H54 (cell line): ENCODE data around the gene USHBP1.
"Not testable (repeated sequence)": the region's sequence is repeated elsewhere in the genome, so short reads cannot be mapped to it uniquely, and the experiment has no call there.

Experiments used
- DNase-seq: peaks from one replicate; pipeline ENCODE4 v3.0.0; 2011; ENCODE audit warnings: low spot score, mixed read lengths; ENCODE audit not compliant: insufficient read length
- FAIRE-seq: peaks from 3 replicates; lab custom pipeline; 2011; peaks lifted over from hg19 to GRCh38; lab: Jason Lieb, UNC
- POLR2A ChIP-seq: IDR thresholded peaks from 2 replicates; pipeline ENCODE4 v1.6.1; 2011; ENCODE audit warnings: low read depth, mild to moderate bottlenecking, low read length

Gene USHBP1

GRCh38 chr19:17303167-17303939, 38.8 kb upstream of the USHBP1 start, which contains the start of gene ABHD8:
Gene ABHD8 (minus strand): TSS chr19:17303425. CDS start chr19:17301616, 1,809 bp downstream.
- FAIRE-seq (peak; percentile 86), DNase-seq (peak; percentile 92)
- TF ChIP-seq POLR2A = 0 out of 2 replicates have a peak, but pooled peaks have one; percentile 47

DNA sequence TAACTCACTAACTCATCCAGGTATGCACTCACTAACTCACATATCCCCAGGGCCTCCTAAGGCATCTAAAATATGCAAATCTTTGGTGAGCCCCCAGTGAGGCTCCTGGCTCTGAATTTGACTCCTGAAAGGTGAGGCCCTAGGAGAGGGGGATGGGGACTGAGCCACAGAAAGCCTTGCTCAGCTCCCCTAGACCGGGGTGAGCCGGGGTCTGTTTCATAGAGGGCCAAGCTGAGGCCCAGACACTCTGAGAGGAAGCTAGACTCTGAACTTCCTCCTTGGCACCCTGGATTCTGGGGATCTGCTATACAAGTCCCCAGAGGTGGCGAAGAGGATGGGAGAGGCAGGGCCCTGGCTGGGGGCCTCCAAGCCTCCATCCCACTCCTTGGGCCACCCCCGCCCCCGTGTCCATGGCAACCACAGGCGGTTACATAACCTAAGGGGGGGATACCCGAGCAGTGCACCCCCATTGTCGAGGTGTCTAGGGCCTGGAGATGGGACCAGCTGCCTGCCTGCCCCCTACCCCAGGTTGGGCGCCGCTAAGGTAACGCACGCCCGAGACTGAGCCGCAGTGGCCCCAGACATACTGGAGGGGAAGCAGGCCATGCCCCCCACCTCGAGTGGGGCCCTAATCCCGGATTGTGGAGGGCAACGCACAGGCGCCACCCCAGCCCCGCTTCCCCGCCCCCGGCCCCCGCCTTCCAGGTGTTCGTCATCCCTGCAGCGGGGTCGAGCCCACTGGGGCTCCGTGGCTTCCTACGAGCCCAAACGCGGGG, 38.0 kb upstream of the USHBP1 start:
- no peak for DNase-seq
- FAIRE-seq = no peak
- no peak for TF ChIP-seq POLR2A

DNA sequence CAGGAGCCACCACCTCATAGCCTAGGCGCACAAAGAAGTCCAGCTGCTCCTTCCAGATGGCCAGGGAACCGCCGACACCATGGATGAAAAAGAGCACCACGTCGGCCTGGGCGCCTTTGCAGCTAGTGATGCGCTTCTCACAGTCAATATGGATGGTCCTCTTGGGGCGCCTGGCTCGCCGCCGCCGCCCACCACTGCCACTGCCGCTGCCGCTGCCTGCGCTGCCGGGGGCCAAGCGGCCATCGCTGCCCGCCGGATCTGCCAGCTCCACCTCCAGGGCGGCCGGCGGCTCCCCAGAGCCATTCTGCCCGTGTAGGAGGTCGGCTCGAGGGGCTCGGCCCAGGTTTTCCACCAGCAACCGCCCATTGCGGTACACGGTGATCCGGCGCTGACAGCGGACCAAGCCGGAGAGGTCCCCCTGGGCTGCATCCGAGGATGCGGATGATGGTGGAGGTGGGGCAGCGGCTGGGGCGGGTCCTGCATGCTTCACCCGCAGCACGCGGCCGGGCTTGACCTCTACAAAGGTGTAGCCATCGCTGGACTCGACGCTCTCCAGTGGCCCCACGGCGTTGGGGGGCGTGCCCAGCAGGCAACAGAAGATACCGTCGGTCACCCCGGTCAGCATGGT, 36.6 kb upstream of the USHBP1 start:
- no peak for TF ChIP-seq POLR2A
- no peak for FAIRE-seq
- no peak for DNase-seq

DNA sequence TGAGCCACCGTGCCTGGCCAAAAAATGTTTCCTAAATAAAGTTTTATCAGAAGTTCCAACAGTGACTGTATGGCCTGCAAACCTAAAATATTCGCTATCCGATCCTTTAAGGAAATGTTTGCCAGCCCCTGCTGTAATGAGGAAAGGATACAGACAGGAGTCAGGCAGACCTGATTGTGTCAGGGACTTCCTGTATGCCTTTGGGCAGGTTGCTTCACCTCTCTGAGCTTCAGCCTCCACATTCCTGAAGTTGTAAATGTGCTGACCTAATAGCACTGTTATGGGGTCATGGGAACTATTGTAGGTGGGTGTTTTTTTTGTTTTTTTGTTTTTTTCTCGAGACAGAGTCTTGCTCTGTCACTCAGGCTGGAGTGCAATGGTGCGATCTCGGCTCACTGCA, 32.4 kb upstream of the USHBP1 start:
- TF ChIP-seq POLR2A = no peak
- FAIRE-seq = no peak
- DNase-seq = no peak

DNA sequence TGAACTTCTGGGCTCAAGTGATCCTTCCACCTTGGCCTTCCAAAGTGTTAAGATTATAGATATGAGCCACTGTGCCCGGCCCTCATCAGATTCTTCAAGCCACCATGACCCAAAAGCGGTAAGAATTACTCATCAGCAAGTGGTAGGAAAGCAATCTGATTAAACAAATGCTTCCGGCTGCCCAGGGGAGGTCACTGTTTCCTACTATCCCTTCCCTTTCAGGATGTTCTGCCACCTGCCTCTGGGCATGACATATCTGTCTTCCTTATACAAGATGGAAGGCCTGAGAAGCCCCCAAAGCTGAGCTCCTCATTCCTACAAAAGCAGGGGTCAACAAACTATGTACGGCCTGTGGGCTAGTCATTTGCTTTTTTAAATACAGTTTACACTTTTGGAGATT, 31.7 kb upstream of the USHBP1 start:
- peak; percentile 80 for DNase-seq
- no peak for FAIRE-seq
- no peak for TF ChIP-seq POLR2A

GRCh38 chr19:17295551-17295950, 31.0 kb upstream of the USHBP1 start:
- not testable (repeated sequence) for FAIRE-seq, DNase-seq

DNA sequence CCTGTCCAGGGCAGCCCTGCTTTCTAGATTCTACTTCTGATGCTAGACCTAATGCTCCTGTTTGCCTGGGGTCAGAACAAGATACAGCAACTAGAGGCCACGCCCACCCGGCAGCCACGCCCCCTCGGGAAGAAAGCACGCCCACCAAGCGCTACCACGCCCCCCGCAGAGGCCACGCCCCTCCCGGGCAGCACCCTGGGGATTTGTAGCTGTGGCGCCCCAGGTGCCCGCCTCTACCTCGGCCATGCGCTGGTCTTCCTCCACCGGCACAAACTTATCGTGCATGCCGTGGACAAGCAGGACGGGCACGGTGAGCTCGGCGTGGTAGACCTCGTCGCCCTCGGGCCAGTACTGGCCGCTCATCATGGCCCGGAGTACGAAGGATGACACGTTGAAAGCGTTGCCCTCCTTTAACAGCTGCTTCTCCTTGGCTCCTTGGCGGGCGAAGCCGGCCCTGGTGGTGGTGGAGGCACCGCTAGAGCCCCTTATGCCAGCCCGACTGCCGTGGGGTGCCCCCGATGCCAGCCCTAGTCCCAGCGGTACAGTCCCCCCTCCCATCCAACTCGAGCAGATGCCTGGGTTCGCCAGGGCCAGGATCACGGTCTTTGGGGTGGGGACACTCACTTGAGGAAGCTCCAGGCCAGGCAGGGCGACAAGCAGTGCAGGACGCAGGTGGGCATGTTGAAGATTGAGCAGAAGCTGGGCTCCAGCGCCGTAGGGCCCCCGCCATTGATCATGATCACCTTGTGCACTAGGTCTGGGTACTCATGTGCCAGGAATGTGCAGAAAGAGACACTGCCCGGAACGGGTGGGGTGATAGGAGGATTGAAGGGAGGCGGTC, 29.7 kb upstream of the USHBP1 start:
- DNase-seq = peak; percentile 69
- no peak for FAIRE-seq
- TF ChIP-seq POLR2A = no peak

GRCh38 chr19:17293605-17294004, 29.1 kb upstream of the USHBP1 start:
- no peak for FAIRE-seq

GRCh38 chr19:17292301-17293074, 27.9 kb upstream of the USHBP1 start:
- DNase-seq (peak; percentile 94), FAIRE-seq (peak; percentile 38)
- TF ChIP-seq POLR2A = peak; percentile 40; the same call in 1 of the 2 replicates

More at GRCh38 chr19:17293605-17294004, 29.1 kb upstream of the USHBP1 start:
- TF ChIP-seq POLR2A = no peak
- no peak for DNase-seq

GRCh38 chr19:17289489-17289888, 24.9 kb upstream of the USHBP1 start:
- FAIRE-seq = no peak
- DNase-seq = peak; percentile 63
- no peak for TF ChIP-seq POLR2A

DNA sequence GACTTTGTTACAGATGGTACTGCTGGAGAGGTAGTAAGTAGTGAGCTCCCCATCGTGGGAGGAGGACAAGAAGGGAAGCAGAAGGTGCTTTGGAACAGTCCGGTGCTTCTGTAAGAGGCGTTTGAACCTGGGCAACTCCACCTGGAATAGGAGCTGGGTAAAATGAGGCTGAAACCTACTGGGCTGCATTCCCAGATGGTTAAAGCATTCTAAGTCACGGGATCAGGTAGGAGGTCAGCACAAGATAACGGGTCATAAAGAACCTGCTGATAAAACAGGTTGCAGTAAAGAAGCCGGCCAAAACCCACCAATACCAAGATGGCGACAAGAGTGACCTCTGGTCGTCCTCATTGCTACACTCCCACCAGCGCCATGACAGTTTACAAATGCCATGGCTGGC, 22.2 kb upstream of the USHBP1 start:
- TF ChIP-seq POLR2A = no peak
- DNase-seq = no peak
- FAIRE-seq = no peak

GRCh38 chr19:17286263-17286662, 21.7 kb upstream of the USHBP1 start:
- no peak for TF ChIP-seq POLR2A
- no peak for DNase-seq
- FAIRE-seq = no peak
